HG03095 (cell line): ENCODE data around the gene FUCA1.
"Not testable (repeated sequence)": the region's sequence is repeated elsewhere in the genome, so short reads cannot be mapped to it uniquely, and the experiment has no call there.

Experiments
- ATAC-seq: cut with Tn5 transposase; IDR thresholded peaks from one replicate; pipeline ENCODE4 v1.9.1; 2021; ENCODE audit warnings: moderate library complexity; ENCODE audit not compliant: unreplicated experiment

The FUCA1 gene

GRCh38 chr1:23803674-23804073 is 64.4 kb downstream of the FUCA1 start:
- ATAC-seq = no peak

- not testable (repeated sequence) for ATAC-seq
These were observed 65.2 kb downstream of the FUCA1 start for GRCh38 chr1:23802809-23803342.

- no peak for ATAC-seq
These were observed 66.2 kb downstream of the FUCA1 start for GRCh38 chr1:23801876-23802275.

GRCh38 chr1:23801338-23801748 is 66.7 kb downstream of the FUCA1 start:
- no peak for ATAC-seq

GRCh38 chr1:23800400-23801337 is 67.4 kb downstream of the FUCA1 start, which contains the start of gene GALE:
TSS of gene GALE (minus strand) at chr1:23800754. CDS start at chr1:23799007, 1,747 bp downstream.
- ATAC-seq = peak; percentile 61

- no peak for ATAC-seq
These were observed 68.3 kb downstream of the FUCA1 start for GRCh38 chr1:23799570-23800399.

GRCh38 chr1:23799255-23799569 is 68.9 kb downstream of the FUCA1 start:
- ATAC-seq = no peak

- ATAC-seq = no peak
These were observed 69.4 kb downstream of the FUCA1 start for GRCh38 chr1:23798662-23799142.

GRCh38 chr1:23797478-23798448 is 70.3 kb downstream of the FUCA1 start:
- ATAC-seq = no peak

- no peak for ATAC-seq
These were observed 71.4 kb downstream of the FUCA1 start for GRCh38 chr1:23796466-23797271.

- ATAC-seq = no peak
These were observed 72.2 kb downstream of the FUCA1 start for GRCh38 chr1:23795676-23796465.
